GM19025 (cell line): Measurements from ENCODE around the gene CLDN3.
"Not testable (repeated sequence)": the region's sequence is repeated elsewhere in the genome, so short reads cannot be mapped to it uniquely, and the experiment has no call there.

ENCODE experiments used
- ATAC-seq: cut with Tn5 transposase; IDR thresholded peaks from one replicate; pipeline ENCODE4 v1.9.1; 2021; ENCODE audit warnings: mild to moderate bottlenecking, low read depth, moderate library complexity; ENCODE audit not compliant: unreplicated experiment

CLDN3 gene, protein sequence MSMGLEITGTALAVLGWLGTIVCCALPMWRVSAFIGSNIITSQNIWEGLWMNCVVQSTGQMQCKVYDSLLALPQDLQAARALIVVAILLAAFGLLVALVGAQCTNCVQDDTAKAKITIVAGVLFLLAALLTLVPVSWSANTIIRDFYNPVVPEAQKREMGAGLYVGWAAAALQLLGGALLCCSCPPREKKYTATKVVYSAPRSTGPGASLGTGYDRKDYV

DNA sequence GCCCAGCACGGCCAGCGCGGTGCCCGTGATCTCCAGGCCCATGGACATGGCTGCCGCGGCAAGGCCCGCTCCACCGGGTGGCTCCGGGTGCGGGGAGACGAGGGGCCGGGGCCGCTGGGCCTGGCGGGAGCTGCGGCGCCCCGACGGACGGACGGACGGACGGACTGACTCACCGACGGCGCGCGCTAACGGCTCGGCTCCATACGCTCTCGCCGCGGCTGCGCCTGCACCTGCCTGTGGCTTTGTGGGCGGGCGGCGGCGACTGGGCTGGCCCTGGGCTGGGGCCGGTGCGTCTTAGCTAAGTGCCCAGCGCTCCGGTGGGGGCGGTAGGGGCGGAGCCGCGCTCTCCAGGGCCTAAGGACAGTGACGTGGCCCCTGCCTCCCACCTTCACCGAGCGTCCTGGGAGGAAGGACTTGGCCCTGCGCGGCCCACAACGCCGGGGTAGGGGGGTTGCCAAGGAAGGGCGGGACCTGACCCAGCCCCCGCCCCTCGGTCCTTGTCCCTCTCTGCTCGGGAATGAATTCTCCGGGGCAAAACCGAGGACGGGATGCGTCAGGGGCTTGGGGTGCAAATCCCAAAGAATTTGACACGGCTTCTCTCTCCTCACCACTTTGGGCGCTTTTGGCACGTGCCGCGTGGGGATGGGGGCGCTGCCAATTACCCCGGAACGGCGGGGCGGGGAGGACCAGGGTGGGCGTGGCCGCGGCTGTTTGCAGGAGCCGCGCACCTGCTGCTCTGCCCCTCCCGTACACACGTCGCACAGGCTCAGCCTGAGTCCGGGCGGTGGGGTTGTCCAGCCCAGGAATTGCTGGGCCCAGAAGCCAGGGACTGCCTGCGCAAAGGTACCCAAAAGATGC lies at the start of gene CLDN3:
Gene CLDN3 (minus strand): TSS at position 269 of the 858 bp plus-strand sequence. CDS start 221 bp downstream, at position 48.
- ATAC-seq: no peak

DNA sequence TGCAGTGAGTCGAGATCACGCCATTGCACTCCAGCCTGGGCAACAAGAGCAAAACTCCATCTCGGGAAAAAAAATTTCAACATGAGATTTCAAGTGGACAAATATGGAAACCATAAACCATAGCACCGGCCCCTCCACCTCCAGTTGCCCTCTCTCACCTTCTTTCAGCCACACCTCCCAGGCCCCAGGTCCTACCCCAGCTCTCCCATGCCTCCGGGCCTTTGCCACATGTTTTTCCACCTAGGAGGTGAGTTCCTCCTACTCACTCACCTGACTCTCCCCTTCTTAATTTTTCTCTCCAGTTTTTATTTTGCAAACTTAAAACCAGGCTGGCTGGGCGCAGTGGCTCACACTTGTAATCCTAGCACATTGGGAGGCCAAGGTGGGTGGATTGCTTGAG lies 47.1 kb upstream of the CLDN3 start:
- no peak for ATAC-seq

DNA sequence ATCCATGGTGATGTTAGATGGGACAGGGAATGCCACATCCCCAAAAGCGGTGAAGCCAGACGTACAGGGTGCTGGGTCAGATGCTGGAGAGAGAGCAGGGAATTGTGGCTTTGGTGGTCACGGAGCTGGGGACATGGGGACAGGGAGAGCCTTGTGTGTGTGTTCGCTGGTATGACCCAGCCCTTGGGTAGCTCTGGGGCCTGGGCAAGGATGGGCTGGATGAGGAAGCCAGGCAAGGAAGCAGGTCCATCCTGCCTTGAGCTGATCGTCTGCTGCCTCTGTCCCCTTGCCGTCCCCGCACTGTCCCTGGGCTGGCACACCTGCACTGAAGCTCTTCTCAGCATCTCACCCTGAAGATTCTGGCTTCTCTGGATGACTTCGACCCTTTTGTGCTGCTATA lies 45.4 kb upstream of the CLDN3 start:
- no peak for ATAC-seq

DNA sequence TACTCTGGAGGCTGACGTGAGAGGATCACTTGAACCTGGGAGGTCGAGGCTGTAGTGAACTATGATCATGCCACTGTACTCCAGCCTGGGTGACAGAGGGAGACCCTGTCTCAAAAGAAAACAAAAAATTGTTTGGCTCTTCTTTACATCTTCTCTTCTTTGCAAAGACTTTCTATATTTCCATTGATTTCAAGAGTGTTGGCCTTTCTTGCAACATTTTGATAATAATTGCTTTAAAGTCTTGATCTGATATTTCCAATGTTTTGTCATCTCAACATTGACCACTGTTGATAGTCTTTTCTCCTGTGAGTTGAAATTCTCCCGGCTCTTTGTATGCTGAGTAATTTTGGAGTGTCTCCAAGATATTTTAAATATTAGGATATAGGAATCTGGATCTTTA lies 42.9 kb upstream of the CLDN3 start:
- no peak for ATAC-seq

DNA sequence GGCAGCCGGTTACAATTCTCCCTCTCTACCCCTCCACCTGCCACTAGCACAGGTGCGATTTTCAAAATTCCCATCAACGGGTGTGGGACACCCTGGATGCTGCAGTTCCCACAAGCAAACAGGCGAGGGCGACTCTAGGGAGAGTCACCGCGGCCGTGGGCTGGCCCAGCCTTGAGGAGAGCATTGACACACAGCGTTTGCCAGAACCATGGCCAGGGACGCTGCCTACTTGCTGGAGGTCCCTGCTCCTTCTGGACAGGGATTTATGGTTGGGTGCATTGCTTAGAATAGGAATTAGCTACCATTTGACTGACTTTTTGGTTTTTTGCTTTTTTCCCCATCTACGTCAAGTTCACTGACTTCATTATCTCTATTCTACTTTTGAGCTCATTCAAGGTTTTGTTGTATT lies 41.7 kb upstream of the CLDN3 start:
- no peak for ATAC-seq

DNA sequence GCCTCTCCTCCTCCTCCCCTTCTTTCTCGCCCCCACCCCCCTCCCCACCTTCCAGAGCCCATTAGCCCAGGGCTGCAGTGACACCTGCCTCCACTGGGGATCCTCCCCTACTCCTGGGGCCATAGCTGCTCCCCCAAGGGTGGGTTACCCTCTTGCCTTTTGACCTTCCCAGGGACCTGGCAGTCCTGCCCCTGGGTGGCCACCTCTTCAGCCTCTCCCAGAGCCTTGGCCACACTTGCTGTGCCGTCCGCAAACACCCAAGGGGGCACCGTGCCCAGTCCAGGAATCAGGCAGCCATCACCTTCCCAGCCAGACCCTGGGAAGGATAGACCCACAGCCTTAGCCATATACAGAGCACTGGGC lies 40.9 kb upstream of the CLDN3 start:
- ATAC-seq: no peak

DNA sequence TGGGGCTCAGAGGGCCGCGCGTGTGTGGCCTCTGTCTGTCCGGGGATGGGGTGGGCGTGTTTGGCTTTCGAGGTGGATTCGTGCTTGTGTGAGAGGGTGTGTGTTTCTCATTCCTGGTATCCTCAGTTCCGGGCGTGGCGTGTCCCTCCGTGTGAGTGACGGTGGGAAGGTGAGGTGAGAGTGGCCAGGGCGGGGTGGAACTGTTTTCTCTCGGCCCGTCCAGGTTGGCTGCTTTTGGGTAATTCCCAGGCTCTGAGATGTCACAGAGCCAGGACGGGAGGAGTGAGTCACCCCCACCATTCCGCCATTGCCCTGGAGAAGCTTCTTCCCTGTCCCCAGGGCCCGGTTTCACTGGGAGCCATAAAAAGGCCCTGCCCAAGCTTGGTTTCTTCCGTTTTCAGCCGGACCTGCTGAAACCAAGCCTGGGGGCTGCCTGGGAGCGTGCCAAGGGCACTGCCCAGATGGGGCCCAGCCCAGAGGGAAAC lies 39.4 kb upstream of the CLDN3 start:
- ATAC-seq: no peak

DNA sequence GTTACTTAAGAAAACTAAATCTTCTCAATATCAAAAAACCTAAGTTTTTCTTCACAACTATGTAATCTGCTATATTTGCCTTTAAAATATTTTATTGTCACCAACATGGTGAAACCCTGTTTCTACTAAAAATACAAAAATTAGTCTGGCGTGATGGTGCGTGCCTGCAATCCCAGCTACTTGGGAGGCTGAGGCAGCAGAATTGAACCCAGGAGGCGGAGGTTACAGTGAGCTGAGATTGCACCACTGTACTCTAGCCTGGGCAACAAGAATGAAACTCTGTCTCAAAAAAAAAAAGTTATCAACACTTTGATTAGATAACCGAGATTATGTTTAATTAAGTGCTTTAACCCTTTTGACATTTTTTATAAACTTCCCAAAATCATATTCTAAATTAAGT lies 32.4 kb upstream of the CLDN3 start:
- no peak for ATAC-seq

DNA sequence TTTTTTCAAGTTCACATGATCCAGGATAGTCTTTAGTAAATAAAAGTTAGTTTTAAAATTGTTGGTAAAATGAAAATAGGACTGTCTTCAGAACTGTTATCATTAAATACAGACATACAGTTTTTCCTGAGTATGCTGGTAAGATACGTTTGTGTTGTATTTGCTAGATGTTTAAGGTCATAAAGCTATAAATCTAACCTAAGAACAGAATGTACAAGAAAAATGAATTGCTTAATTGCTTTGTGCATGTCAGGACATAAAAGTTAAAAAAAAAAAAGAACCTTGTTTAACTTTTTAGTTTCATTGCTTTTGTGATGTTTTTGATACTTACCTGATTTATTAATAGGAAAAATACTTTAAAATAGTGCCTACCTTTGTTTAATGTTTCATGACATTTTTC lies 31.5 kb upstream of the CLDN3 start:
- ATAC-seq: no peak

DNA sequence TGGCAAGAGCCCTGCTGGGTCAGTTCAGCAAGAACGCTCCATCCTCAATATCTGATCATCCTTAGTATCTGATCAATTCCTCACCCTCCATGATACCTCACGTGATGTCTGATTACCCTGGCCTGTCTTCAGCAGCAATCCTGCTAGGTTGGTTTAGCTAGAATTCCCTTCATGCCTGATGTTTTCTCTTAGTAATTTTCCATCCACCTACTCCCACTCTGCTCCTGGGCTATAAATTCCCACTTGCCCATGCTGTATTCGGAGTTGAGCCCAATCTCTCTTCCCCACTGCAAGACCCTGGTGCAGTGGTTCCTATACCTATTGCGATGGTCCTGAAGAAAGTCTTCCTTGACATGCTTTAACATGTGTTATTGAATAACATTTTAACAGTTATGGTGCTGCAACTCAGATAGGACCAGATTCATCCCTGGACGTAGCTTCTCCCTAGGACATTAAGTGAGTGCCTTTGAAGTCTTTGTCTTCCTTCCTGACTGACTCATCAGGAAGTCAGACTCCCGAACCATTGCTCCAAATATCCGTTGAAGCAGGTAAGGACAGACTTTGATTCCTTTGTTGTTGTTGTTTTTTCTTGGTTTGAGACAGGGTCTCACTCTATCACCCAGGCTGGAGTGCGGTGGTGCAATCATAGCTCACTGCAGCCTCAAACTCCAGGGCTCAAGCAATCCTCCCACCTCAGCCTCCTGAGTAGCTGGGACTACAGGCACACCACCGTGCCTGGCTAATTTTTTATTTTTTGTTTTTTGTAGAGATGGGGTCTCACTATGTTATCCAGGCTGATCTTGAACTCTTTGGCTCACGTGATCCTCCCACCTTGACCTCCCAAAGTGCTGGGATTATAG lies 29.4 kb upstream of the CLDN3 start:
- no peak for ATAC-seq

DNA sequence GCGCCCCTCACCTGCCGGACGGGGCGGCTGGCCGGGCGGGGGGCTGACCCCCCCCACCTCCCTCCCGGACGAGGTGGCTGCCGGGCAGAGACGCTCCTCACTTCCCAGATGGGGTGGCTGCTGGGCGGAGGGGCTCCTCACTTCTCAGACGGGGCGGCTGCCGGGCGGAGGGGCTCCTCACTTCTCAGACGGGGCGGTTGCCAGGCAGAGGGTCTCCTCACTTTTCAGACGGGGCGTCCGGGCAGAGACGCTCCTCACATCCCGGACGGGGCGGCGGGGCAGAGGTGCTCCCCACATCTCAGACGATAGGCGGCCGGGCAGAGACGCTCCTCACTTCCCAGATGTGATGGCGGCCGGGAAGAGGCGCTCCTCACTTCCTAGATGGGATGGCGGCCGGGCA lies 27.1 kb upstream of the CLDN3 start:
- not testable (repeated sequence) for ATAC-seq

DNA sequence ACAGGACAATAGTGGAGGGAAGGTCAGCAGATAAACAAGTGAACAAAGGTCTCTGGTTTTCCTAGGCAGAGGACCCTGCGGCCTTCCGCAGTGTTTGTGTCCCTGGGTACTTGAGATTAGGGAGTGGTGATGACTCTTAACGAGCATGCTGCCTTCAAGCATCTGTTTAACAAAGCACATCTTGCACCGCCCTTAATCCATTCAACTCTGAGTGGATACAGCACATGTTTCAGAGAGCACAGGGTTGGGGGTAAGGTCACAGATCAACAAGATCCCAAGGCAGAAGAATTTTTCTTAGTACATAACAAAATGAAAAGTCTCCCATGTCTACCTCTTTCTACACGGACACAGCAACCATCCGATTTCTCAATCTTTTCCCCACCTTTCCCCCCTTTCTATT lies 26.6 kb upstream of the CLDN3 start:
- ATAC-seq: not testable (repeated sequence)

DNA sequence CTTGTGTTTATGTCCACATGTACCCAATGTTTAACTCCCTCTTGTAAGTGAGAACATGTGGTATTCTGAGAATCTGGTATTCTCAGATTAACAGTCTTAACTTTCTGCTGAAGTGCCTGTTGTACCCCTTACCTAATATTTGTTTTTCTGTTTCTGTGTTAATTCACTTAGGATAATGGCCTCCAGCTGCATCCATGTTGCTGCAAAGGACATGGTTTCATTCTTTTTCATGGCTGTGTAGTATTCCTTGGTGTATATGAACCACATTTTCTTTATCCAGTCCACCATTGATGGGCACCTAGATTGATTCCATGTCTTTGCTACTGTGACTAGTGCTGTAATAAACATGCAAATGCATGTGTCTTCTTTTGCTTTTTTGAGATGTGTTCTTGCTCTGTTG lies 25.1 kb upstream of the CLDN3 start:
- not testable (repeated sequence) for ATAC-seq

DNA sequence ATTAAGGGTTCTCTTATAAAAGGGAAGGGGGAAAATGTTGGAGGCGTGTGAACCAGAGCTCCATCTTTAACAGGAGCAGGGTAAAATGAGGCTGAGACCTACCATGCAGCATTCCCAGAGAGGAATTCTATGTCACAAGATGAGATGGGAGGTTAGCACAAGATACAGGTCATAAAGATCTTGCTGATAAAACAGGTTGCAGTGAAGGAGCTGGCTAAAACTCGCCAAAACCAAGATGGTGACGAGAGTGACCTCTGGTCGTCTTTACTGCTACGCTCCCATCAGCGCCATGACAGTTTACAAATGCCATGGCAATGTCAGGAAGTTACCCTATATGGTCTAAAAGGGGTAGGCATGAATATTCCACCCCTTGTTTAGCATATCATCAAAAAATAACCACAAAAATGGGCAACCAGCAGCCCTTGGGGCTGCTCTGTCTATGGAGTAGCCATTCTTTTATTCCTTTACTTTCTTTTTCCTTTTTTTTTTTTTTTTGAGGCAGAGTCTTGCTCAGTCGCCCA lies 21.2 kb upstream of the CLDN3 start:
- ATAC-seq: not testable (repeated sequence)

DNA sequence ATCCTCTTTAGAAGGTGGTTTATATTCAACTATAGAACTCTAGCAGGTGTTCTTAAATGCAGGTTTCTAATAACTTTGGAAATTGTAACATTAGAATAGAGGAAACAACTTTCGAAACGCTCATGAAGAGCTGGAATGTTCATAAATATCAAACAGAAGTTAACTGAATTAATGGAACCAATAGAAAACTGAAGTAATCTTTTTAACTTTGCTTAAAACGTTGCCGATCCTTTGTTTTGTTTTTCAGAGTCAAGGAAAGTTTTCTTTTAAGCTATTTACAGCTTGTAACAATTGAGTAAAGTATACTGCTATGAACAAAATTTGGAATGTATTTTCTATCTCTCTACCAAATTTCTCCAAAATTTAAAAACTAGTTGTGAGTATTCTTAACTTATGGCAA lies 19.0 kb upstream of the CLDN3 start:
- ATAC-seq: no peak

DNA sequence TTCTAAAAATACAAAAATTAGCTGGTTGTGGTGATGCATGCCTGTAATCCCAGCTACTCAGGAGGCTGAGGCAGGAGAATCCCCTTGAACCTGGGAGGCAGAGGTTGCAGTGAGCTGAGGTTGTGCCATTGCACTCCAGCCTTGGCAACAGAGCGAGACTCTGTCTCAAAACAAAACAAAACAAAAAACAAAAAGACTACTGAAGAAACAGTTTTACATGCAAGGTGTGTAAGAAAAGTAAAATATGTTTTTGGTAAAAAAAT lies 17.6 kb upstream of the CLDN3 start:
- ATAC-seq: not testable (repeated sequence)

DNA sequence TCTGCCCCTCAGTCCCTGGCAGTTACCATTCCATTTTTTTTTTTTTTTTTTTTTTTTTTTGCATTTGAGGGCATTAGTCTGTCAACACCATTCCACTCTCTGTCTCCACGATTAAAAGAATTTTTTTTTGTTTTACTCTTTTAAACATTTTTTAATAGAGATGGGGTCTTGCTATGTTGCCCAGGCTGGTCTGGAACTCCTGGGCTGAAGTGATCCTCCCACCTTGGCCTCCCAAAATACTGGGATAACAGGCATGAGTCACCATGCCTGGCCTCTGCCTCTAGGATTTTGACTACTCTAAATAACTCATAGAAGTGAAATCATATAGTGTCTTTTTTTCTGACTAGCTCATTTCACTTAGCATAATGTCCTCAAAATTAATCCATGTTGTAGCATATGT lies 16.5 kb upstream of the CLDN3 start:
- ATAC-seq: no peak

DNA sequence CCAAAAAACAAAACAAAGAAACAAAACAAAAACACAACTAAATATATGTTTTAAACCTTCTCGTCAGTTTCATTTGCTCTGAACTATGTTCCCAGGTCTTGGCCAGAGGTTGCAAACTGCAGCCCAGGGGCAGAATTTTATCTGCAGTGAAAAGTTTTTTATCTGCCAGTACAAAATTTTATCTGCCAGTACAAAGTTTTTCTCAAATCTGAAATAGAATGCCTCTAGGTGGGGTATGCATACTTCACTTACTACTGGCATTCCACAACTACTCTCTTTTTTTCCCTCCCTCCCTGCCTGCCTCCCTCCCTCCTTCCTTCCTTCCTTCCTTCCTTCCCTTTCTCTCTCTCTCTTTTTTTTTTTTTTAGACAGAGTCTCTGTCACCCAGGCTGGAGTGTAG lies 9.4 kb upstream of the CLDN3 start:
- ATAC-seq: no peak

DNA sequence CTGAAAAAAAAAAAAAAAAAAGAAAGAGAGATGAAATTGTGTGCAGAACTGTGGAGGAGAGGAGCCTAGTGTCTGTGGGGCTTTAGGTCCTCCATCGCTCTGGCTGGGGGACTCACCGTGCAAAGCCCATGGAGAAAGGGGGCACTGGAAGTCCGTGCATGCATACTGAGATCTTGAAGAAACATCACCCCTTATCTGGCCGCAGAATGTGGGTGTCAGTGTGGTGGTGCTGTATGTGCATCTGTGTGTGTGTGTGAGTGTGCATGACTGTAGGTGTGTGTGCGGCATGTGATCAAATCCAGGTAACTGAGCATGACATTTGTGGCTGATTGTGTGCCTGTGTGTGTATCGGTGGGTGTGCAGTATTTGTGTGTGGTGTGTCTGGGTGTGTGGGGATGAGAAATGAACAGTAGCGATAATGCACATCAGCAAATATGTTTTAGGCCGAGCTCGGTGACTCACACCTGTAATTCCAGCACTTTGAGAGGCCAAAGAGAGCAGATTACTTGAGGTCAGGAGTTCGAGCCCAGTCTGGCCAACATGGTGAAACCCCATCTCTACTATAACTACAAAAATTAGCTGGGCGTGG lies 8.8 kb upstream of the CLDN3 start:
- no peak for ATAC-seq

DNA sequence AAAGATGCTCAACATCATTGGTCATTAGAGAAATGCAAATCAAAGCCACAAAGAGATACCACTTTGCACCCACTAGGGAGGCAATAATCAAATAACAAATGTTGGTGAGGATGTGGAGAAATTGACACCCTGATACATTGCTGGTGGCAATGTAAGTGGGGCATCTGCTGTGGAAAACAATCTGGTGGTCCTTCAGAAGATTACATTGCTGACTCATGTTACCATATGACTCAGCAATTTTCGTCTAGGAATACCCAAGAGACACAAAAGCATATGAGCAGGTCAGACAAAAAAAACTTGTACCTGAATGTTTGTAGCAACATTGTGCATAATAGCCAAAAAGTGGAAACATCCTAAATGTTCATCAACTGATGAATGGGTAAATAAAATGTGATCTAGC lies 4.9 kb upstream of the CLDN3 start:
- no peak for ATAC-seq
